GM12801 (cell line): ENCODE results near the gene PLAU.

ENCODE experiments used
- CTCF ChIP-seq: IDR thresholded peaks from one replicate; pipeline ENCODE4 v1.5.1; 2011; ENCODE audit warnings: control low read depth; ENCODE audit not compliant: insufficient read length; ENCODE audit errors: extremely low read depth

Gene PLAU

GRCh38 chr10:73867126-73867807 is 43.7 kb upstream of the PLAU start:
- TF ChIP-seq CTCF = no peak

GRCh38 chr10:73867871-73868631 is 42.9 kb upstream of the PLAU start:
- TF ChIP-seq CTCF = no peak

GRCh38 chr10:73868655-73869195 is 42.2 kb upstream of the PLAU start:
- TF ChIP-seq CTCF = no peak

GRCh38 chr10:73871295-73872189 is 39.4 kb upstream of the PLAU start:
- TF ChIP-seq CTCF = no peak

- no peak for TF ChIP-seq CTCF
Measured at GRCh38 chr10:73872190-73872710, 38.7 kb upstream of the PLAU start.

- no peak for TF ChIP-seq CTCF
Measured at GRCh38 chr10:73873142-73873837, 37.6 kb upstream of the PLAU start.
